Uterus (tissue), 2 donors: ENCODE data around the gene CXorf65.

ENCODE experiments used
- CTCF ChIP-seq, 4 experiments: fragments of 200-600 bp in 2 of 4; fragments of 450-650 bp in 2 of 4; sonication (generic) in 2 of 4; IDR thresholded peaks; one replicate each; pipeline ENCODE4 v1.5.1; 2016 to 2019; ENCODE audit warnings: antibody characterized with exemption in 4 of 4, mild to moderate bottlenecking in 2 of 4, moderate library complexity in 1 of 4
- POLR2A ChIP-seq, 2 donors: fragments of 450-650 bp; IDR thresholded peaks; one replicate each; pipeline ENCODE4 v1.6.1; 2016; ENCODE audit warnings: antibody characterized with exemption in 2 of 2, mild to moderate bottlenecking in 1 of 2, moderate library complexity in 1 of 2

GRCh38 chrX:71111921-71112431 is 5.4 kb upstream of the CXorf65 start:
- TF ChIP-seq POLR2A (IDR thresholded peaks at IDR 0.05) (no peak), CTCF (IDR thresholded peaks at IDR 0.05) (no peak)
